ACC112 (cell line): ENCODE measurements around the gene TGFBR3.

Experiments
- H2AFZ ChIP-seq: fragments of 200-600 bp; sonication (generic); one replicate; pipeline ENCODE4 v1.6.0; 2017; ENCODE audit warnings: antibody characterized with exemption, low read length; ENCODE audit not compliant: unreplicated experiment
- H3K27ac ChIP-seq: fragments of 200-600 bp; sonication (generic); 2 replicates; pipeline ENCODE4 v1.5.1; 2014; ENCODE audit warnings: low read depth, mild to moderate bottlenecking, antibody characterized with exemption, low read length, moderate library complexity
- H3K27me3 ChIP-seq: fragments of 200-600 bp; sonication (generic); 2 replicates; pipeline ENCODE4 v1.6.1; 2014; ENCODE audit warnings: mild to moderate bottlenecking, antibody characterized with exemption, low read length, moderate library complexity, mixed read lengths; ENCODE audit not compliant: insufficient read depth
- H3K36me3 ChIP-seq: fragments of 200-600 bp; sonication (generic); 2 replicates; pipeline ENCODE4 v1.6.1; 2016; ENCODE audit warnings: mild to moderate bottlenecking, antibody characterized with exemption, low read length, moderate library complexity, mixed read lengths; ENCODE audit not compliant: insufficient read depth
- H3K4me1 ChIP-seq: fragments of 200-600 bp; sonication (generic); one replicate; pipeline ENCODE4 v1.6.1; 2016; ENCODE audit warnings: low read length, mixed read lengths; ENCODE audit not compliant: insufficient read depth, unreplicated experiment, control insufficient read depth
- H3K4me3 ChIP-seq: fragments of 200-600 bp; sonication (generic); 2 replicates; pipeline ENCODE4 v1.5.1; 2014; ENCODE audit warnings: mild to moderate bottlenecking, low read depth, low read length
- H3K79me2 ChIP-seq: fragments of 200-600 bp; sonication (generic); one replicate; pipeline ENCODE4 v1.6.0; 2016; ENCODE audit warnings: low read length; ENCODE audit not compliant: control insufficient read depth, unreplicated experiment, insufficient read depth

The TGFBR3 gene

GRCh38 chr1:91789273-91789997 lies 96.5 kb downstream of the TGFBR3 start:
- Histone ChIP-seq H3K79me2 (no peaks in the 10 kb centered on the region), H3K27me3 (no peaks in the 10 kb centered on the region), H3K36me3 (no peaks in the 10 kb centered on the region), H3K4me3 (no peak overlapping the region), H3K4me1 (no peaks in the 10 kb centered on the region), H2AFZ (no peak overlapping the region), H3K27ac (no peak overlapping the region)

- H3K4me3 ChIP-seq = no peak overlapping the region
- no peaks in the 10 kb centered on the region for H3K27me3 ChIP-seq
- H3K79me2 ChIP-seq = no peaks in the 10 kb centered on the region
- no peak overlapping the region for H3K27ac ChIP-seq
- peaks cover 10% of the 10 kb centered on the region for H3K4me1 ChIP-seq
- no peak overlapping the region for H2AFZ ChIP-seq
- H3K36me3 ChIP-seq = no peaks in the 10 kb centered on the region
Observed at GRCh38 chr1:91787919-91788318, 98.0 kb downstream of the TGFBR3 start.

GRCh38 chr1:91784616-91785015 lies 101.3 kb downstream of the TGFBR3 start:
- Histone ChIP-seq H3K4me1 (peaks cover 29% of the 10 kb centered on the region), H3K27ac (no peak overlapping the region), H3K36me3 (no peaks in the 10 kb centered on the region), H3K4me3 (no peak overlapping the region), H2AFZ (no peak overlapping the region), H3K27me3 (no peaks in the 10 kb centered on the region), H3K79me2 (no peaks in the 10 kb centered on the region)

- Histone ChIP-seq H3K27ac (no peak overlapping the region), H3K36me3 (no peaks in the 10 kb centered on the region), H3K4me3 (no peak overlapping the region), H3K27me3 (no peaks in the 10 kb centered on the region), H3K79me2 (no peaks in the 10 kb centered on the region), H2AFZ (no peak overlapping the region), H3K4me1 (peaks cover 29% of the 10 kb centered on the region)
Observed at GRCh38 chr1:91784191-91784590, 101.8 kb downstream of the TGFBR3 start.

GRCh38 chr1:91783423-91784170 lies 102.4 kb downstream of the TGFBR3 start:
- no peaks in the 10 kb centered on the region for H3K79me2 ChIP-seq
- H3K4me1 ChIP-seq = peaks cover 29% of the 10 kb centered on the region
- H2AFZ ChIP-seq = peak overlapping the region; percentile 64
- no peaks in the 10 kb centered on the region for H3K36me3 ChIP-seq
- peak overlapping the region; percentile 36; the same call in 1 of the 2 replicates for H3K27ac ChIP-seq
- H3K27me3 ChIP-seq = no peaks in the 10 kb centered on the region
- H3K4me3 ChIP-seq = 0 out of 2 replicates have a peak overlapping the region, but pooled peaks have one; percentile 11

DNA sequence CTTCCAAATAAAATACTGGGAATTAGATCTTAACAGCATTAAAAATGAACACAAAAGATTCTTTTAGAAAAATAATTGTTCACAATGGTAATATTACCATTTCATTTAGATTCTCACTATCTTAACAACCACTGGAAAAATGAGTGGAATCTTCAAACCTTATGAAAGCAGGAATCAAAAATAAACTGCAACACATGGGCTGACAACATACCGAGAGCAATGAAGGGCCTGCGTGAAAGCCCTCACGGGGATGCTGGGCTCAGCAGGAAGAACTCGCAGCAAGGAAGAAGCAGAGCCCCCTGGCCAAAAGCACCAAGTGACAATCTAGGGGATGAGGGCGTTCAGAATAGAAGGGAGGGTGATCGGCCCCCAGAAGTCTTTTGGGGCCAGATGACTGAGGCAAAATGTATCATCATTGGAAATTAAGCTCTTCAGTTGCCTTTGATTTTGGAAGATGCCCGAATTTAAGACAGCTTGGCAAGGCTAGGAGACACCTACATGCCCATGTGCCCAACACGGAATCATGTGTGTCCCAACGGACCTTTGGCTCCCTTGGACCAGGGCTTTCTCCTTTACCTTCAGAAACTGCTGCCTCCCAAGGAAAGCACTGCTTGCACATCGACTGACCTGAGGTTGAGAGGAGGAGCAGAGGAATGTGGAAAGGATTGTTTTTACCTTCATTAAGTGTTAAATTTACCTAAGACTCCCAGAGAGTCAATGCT lies 103.9 kb downstream of the TGFBR3 start:
- Histone ChIP-seq H3K27ac (peak overlapping the region; percentile 66), H3K36me3 (no peaks in the 10 kb centered on the region), H3K4me1 (peaks cover 29% of the 10 kb centered on the region), H2AFZ (no peak overlapping the region), H3K27me3 (no peaks in the 10 kb centered on the region), H3K4me3 (0 out of 2 replicates have a peak overlapping the region, but pooled peaks have one; percentile 1), H3K79me2 (no peaks in the 10 kb centered on the region)

DNA sequence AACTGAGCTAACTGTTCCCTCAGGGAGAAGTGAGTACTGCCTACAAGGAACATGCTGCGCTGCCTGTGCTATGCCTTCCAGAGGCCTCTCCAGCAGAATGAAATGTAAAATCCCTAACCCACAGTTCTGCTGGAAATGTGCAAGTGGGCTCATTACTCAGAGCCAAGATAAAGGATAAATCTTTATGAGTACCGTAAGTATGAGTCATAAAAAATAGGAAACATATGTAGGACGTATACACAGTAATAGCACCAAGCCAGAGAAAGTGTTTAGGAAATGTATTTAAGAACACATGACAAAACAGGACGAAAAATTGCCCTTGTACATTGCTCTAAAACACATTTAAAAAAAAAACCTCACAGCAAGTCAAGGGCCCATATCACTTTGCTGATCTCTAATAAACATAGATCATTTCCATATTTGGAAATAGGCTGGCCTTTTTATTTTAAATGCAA lies 104.6 kb downstream of the TGFBR3 start:
- Histone ChIP-seq H3K27me3 (no peaks in the 10 kb centered on the region), H3K4me1 (peaks cover 29% of the 10 kb centered on the region), H3K36me3 (no peaks in the 10 kb centered on the region), H3K79me2 (no peaks in the 10 kb centered on the region), H3K4me3 (0 out of 2 replicates have a peak overlapping the region, but pooled peaks have one; percentile 1), H2AFZ (no peak overlapping the region), H3K27ac (peak overlapping the region; percentile 66)

- H3K27ac ChIP-seq = no peak overlapping the region
- H3K27me3 ChIP-seq = no peaks in the 10 kb centered on the region
- H3K79me2 ChIP-seq = no peaks in the 10 kb centered on the region
- H3K36me3 ChIP-seq = no peaks in the 10 kb centered on the region
- H3K4me3 ChIP-seq = no peak overlapping the region
- no peak overlapping the region for H2AFZ ChIP-seq
- H3K4me1 ChIP-seq = peaks cover 29% of the 10 kb centered on the region
Observed at GRCh38 chr1:91779548-91780021, 106.4 kb downstream of the TGFBR3 start.

- Histone ChIP-seq H3K4me3 (no peak overlapping the region), H3K27me3 (no peaks in the 10 kb centered on the region), H3K79me2 (no peaks in the 10 kb centered on the region), H3K4me1 (peaks cover 29% of the 10 kb centered on the region), H3K27ac (no peak overlapping the region), H3K36me3 (no peaks in the 10 kb centered on the region), H2AFZ (no peak overlapping the region)
Observed at GRCh38 chr1:91778964-91779363, 107.0 kb downstream of the TGFBR3 start.

DNA sequence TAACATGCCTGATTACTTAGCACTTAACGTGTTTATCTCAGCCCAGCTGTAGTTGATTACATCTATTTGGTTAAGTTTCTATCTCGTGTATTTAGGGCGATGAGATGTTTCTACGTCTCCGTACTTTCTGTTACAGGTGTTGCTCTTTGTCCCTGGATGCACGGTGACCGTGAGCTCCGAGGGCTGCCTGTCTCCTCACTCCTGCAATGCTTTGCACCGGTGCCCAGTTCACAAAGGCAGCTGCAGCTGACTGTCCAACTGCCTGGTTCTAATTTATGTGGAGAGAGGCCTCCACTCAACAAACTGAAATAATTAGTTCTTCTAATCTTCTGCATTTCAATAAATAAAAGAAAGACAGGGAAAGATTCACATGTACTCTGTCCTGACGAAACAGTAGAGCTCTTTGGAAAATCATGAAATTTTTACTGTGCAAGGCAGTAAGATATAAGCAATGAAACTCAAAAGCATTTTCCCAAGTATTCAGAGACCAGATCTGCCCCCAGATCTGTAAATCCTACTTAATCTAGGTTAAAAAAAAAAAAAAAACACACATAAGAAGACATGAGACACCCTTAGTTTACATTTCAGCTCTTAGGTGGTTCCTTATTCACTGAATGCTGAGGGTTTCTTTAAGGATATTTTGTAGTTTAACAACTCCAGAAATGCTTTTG lies 108.2 kb downstream of the TGFBR3 start:
- Histone ChIP-seq H3K79me2 (no peaks in the 10 kb centered on the region), H3K27me3 (no peaks in the 10 kb centered on the region), H3K4me1 (peaks cover 18% of the 10 kb centered on the region), H2AFZ (no peak overlapping the region), H3K36me3 (no peaks in the 10 kb centered on the region), H3K27ac (no peak overlapping the region), H3K4me3 (no peak overlapping the region)
